T-helper 2 cell treated with Interferon-gamma antibody and Interleukin-4, amounts not matched to agents 5 μg/mL and 100 μg/mL, for 36 hours (primary cell): Measurements from ENCODE around the gene USO1.
"Not testable (repeated sequence)": the region's sequence is repeated elsewhere in the genome, so short reads cannot be mapped to it uniquely, and the experiment has no call there.

Experiments
- DNase-seq: peaks from one replicate; pipeline ENCODE4 v3.0.0; 2021; ENCODE audit warnings: low spot score
- H3K27ac Mint-ChIP-seq: one replicate; pipeline ENCODE4 v1.8.0; 2021; ENCODE audit warnings: mild to moderate bottlenecking, mixed read lengths
- H3K27me3 Mint-ChIP-seq: one replicate; pipeline ENCODE4 v1.8.0; 2021; ENCODE audit warnings: low read depth, mixed read lengths
- H3K36me3 Mint-ChIP-seq: one replicate; pipeline ENCODE4 v1.8.0; 2021; ENCODE audit warnings: low read depth, mixed read lengths
- H3K4me1 Mint-ChIP-seq: one replicate; pipeline ENCODE4 v1.8.0; 2021; ENCODE audit warnings: low read depth, mixed read lengths
- H3K4me3 Mint-ChIP-seq: one replicate; pipeline ENCODE4 v1.8.0; 2022; ENCODE audit warnings: mild to moderate bottlenecking, moderate library complexity, mixed read lengths
- H3K9me3 Mint-ChIP-seq: one replicate; pipeline ENCODE4 v1.8.0; 2021; ENCODE audit warnings: mixed read lengths

Gene USO1

DNA sequence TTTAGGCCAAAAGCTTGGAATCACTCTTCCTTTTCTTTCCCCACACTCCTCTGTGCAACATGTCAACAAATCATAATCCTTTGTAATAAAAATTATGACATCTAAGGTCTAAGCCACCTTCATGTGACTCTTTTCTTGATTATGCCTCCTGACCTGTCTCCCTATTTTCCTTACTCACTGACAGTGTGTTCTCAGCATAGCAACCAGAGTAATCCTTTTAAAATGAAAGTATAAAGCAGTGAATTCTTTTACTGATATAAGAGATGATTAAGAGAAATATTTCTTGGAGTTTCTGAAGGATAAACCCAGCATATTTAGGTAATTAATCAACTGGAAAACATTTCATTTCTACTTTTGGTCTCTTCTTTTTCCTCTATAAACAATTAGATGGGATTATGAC, 44.7 kb downstream of the USO1 start:
- Mint-ChIP-seq H3K27me3 (no peaks in the 10 kb centered on the region), H3K27ac (no peak overlapping the region), H3K4me3 (no peak overlapping the region), H3K4me1 (peaks cover 2% of the 10 kb centered on the region), H3K9me3 (no peaks in the 10 kb centered on the region), H3K36me3 (peaks cover 15% of the 10 kb centered on the region)
- DNase-seq = no peak

DNA sequence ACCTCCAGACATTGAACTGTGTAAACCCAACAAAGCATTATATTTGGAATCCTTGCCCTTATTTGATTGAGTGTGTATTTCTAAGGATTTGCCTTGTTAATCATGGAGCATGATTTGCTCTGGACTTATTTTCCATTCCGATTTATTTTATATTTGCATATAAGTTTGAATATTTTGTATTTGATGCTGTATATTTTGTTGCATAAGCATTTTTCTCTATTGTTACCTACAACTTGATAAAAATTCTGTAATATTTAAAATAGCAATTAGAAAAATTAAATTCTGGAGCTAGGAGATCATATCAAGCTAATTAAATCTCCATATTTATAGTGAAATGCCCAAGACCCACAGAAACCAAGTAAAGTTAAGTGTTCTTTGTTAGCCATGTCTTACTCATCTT, 47.2 kb downstream of the USO1 start:
- Mint-ChIP-seq H3K27me3 (no peaks in the 10 kb centered on the region), H3K36me3 (peaks cover 34% of the 10 kb centered on the region), H3K9me3 (peaks cover 12% of the 10 kb centered on the region), H3K4me3 (no peak overlapping the region), H3K27ac (no peak overlapping the region), H3K4me1 (peaks cover 2% of the 10 kb centered on the region)
- no peak for DNase-seq

DNA sequence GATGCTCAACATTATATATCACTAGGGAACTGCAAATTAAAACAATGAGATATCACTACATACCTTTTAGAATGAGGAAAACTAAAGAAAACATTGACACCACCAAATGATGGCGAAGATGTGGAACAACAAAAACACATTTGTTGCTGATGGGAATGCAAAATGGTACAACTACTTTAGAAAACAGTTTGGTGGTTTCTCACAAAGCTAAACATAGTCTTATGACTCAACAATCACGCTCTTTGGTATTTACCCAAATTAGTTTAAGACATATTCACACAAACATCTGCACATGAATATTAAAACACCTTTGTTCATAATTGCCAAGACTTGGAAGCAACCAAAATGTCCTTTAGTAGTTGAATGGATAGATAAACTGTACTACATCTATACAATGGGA, 53.2 kb downstream of the USO1 start:
- Mint-ChIP-seq H3K27ac (no peak overlapping the region), H3K36me3 (peaks cover 55% of the 10 kb centered on the region), H3K4me3 (no peak overlapping the region), H3K9me3 (peaks cover 12% of the 10 kb centered on the region), H3K4me1 (no peaks in the 10 kb centered on the region), H3K27me3 (no peaks in the 10 kb centered on the region)
- DNase-seq = no peak

DNA sequence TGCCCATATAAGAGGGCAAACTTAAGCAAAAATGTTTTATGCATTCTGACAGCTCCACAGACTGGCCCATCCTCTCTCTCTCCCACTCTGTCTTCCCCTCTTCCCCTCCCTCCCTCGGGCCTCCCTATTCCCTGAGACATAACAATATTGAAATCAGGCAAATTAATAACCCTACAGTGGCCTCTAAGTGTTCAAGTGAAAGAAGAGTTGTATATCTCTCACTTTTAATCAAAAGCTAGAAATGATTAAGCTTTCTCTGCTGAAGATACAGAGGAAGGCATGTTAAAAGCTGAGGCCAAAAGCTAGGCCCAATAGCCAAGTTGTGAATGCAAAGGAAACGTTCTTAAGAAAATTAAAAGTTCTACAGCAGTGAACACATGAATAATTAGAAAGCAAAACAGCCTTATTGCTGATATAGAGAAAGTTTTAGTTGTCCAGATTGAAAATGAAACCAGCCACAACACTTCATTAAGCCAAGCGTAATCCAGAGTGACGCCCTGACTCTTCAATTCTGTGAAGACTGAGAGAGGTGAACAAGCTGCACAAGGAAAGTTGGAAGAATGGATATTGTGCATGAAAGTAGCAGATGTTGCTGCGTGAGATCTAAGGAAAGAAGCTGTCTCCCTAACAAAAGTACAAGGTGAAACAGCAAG, 54.9 kb downstream of the USO1 start:
- no peak overlapping the region for H3K4me3 Mint-ChIP-seq
- peaks cover 12% of the 10 kb centered on the region for H3K9me3 Mint-ChIP-seq
- no peaks in the 10 kb centered on the region for H3K4me1 Mint-ChIP-seq
- H3K27ac Mint-ChIP-seq = no peak overlapping the region
- no peaks in the 10 kb centered on the region for H3K27me3 Mint-ChIP-seq
- DNase-seq = no peak
- H3K36me3 Mint-ChIP-seq = peaks cover 58% of the 10 kb centered on the region

DNA sequence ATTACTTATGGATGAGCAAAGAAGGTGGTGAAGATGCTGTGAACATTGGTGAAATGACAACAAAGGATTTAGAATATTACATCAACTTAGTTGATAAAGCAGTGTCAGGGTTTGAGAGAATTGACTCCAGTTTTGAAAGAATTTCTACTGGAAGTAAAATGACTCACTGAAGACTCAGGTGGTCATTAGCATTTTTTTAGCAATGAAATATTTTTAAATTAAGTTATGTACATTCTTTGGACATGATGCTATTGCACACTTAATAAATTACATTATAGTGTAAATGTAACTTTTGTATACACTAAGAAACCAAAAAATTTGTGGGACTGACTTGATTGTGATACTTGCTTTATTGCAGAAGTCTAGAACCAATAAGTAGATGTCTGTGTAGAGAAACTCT, 56.9 kb downstream of the USO1 start:
- Mint-ChIP-seq H3K27ac (no peak overlapping the region), H3K4me1 (no peaks in the 10 kb centered on the region), H3K36me3 (peaks cover 40% of the 10 kb centered on the region), H3K27me3 (no peaks in the 10 kb centered on the region), H3K9me3 (peaks cover under 1% of the 10 kb centered on the region), H3K4me3 (no peak overlapping the region)
- DNase-seq = no peak

DNA sequence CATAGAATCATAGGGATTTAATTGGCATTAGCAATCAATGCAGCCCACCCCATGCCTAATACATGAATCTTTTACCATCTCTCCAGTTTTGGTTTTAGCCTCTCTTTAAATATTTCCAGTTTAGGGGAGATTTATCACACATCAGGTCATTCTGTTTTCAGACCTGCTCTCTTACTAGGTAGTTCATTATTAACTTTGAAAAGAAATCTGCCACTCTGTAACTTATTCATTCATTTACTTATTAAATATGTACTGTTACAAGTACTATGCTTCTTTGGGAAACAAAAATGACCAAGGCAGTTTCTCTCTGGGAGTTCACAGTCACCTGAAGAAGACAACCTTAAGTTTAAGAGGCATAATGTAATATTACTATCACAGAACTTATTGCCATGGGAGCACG, 62.1 kb downstream of the USO1 start:
- DNase-seq = no peak
- H3K36me3 Mint-ChIP-seq = peaks cover 24% of the 10 kb centered on the region
- H3K9me3 Mint-ChIP-seq = no peaks in the 10 kb centered on the region
- H3K4me1 Mint-ChIP-seq = no peaks in the 10 kb centered on the region
- H3K4me3 Mint-ChIP-seq = no peak overlapping the region
- no peak overlapping the region for H3K27ac Mint-ChIP-seq
- no peaks in the 10 kb centered on the region for H3K27me3 Mint-ChIP-seq

DNA sequence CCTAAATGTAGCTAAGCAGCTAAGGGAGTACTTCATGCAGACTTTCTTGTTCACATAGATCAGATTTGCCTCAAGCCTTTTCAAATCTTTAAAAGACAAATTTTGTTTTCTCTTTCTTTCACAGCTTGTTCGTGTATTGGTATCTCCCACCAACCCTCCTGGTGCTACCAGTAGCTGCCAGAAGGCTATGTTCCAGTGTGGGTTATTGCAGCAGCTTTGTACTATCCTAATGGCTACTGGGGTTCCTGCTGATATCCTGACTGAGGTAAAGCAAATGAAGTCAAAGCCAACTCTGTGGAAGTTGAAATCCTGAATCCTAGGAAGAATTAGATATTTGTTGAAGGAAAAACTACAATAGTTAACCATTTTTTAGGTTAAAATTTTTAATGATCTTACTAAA, 62.6 kb downstream of the USO1 start:
- DNase-seq = no peak
- no peak overlapping the region for H3K4me3 Mint-ChIP-seq
- H3K36me3 Mint-ChIP-seq = peaks cover 21% of the 10 kb centered on the region
- no peaks in the 10 kb centered on the region for H3K9me3 Mint-ChIP-seq
- H3K4me1 Mint-ChIP-seq = no peaks in the 10 kb centered on the region
- H3K27me3 Mint-ChIP-seq = no peaks in the 10 kb centered on the region
- H3K27ac Mint-ChIP-seq = no peak overlapping the region

DNA sequence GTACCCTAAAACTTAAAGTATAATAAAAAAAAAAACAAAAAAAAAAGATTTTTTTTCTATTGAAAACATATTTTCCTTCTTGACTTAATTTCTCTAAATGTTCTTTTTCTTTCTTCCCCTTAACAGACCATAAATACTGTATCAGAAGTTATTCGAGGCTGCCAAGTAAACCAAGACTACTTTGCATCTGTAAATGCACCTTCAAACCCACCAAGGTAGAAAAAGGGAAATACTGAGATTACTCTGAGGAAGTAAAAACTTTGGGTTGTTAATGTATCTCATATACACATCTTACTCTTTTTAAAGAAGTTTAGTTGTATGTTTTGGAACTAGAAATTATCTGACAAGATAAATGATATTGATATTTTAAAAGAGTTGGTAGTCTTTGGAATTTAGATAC, 65.6 kb downstream of the USO1 start:
- H3K4me1 Mint-ChIP-seq = no peaks in the 10 kb centered on the region
- no peaks in the 10 kb centered on the region for H3K27me3 Mint-ChIP-seq
- no peak overlapping the region for H3K27ac Mint-ChIP-seq
- no peak for DNase-seq
- H3K9me3 Mint-ChIP-seq = no peaks in the 10 kb centered on the region
- peaks cover 18% of the 10 kb centered on the region for H3K36me3 Mint-ChIP-seq
- H3K4me3 Mint-ChIP-seq = no peak overlapping the region

DNA sequence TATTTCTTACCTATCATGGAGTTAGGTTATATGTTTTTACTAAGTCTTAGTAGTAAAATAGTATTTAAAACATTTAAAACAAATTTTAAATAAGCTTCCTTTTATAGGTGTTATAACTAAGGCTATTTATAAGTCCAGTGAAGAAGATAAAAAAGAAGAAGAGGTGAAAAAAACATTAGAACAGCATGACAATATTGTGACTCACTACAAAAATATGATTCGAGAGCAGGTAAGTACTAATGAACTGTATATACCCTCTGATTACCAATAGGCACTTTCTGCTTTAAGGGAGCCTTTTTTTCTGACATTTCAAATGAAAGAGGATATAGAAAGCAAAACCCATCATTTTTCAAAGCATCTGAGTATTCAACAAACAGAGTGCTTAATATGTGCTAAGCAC, 76.6 kb downstream of the USO1 start:
- no peaks in the 10 kb centered on the region for H3K9me3 Mint-ChIP-seq
- no peaks in the 10 kb centered on the region for H3K27me3 Mint-ChIP-seq
- H3K4me3 Mint-ChIP-seq = no peak overlapping the region
- peaks cover 20% of the 10 kb centered on the region for H3K36me3 Mint-ChIP-seq
- no peak for DNase-seq
- no peaks in the 10 kb centered on the region for H3K4me1 Mint-ChIP-seq
- H3K27ac Mint-ChIP-seq = no peak overlapping the region

DNA sequence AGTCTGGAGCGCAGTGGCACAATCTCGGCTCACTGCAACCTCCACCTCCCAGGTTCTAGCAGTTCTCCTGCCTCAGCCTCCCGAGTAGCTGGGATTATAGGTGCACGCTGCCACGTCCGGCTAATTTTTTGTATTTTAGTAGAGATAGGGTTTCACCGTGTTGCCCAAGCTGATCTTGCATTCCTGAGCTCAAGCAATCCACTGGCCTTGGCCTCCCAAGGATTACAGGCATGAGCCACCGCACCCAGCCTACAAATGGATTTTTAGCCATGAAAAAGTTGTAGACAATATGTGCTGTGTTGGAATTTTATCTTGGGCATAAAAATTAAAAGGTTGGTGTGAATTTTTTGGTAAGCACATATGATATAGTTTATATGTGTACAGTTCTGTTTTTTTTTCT, 81.7 kb downstream of the USO1 start:
- not testable (repeated sequence) for H3K27me3 Mint-ChIP-seq, H3K4me3 Mint-ChIP-seq, H3K27ac Mint-ChIP-seq, H3K9me3 Mint-ChIP-seq, H3K4me1 Mint-ChIP-seq, DNase-seq
- peaks cover 33% of the 10 kb centered on the region for H3K36me3 Mint-ChIP-seq

DNA sequence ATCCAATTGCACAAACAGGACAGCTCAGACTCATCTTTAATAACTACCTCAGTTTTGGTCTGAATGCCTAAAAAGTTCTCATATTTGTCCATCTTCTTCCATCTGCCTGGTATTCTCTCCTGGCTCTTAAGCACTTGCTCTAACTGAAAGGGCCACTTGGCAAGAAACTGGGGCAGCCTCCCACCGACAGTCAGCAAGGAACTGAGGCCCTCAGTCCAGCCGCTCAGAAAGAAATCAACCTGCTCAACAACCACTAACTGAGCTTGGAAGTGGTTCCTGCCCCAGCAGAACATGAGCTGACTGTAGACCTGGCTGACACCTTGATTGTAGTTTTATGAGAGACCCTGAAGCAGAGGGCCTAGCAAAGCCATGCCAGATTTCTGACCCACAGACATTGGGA, 93.5 kb downstream of the USO1 start:
- no peak overlapping the region for H3K27ac Mint-ChIP-seq
- no peaks in the 10 kb centered on the region for H3K9me3 Mint-ChIP-seq
- no peaks in the 10 kb centered on the region for H3K27me3 Mint-ChIP-seq
- H3K4me3 Mint-ChIP-seq = no peak overlapping the region
- H3K36me3 Mint-ChIP-seq = peaks cover 20% of the 10 kb centered on the region
- no peaks in the 10 kb centered on the region for H3K4me1 Mint-ChIP-seq
- DNase-seq = no peak

DNA sequence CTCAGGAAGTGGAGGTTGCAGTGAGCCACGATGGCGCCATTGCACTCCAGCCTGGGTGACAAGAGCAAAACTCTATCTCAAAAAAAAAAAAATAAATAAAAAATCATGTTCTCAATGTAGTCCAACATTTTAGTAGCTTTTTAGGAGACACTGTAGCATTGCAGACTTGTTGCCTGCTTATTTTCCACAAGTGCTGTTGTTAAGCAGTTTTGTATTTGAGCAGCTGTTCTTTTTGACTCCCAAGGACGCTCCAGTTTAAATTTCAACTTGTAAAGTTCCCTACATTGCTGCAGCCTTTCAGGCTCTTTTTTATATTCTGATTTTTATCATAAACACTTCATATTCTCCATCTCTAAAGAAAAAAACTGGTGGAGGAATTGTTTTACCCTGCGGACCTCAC, 94.7 kb downstream of the USO1 start:
- H3K4me3 Mint-ChIP-seq = no peak overlapping the region
- no peaks in the 10 kb centered on the region for H3K27me3 Mint-ChIP-seq
- H3K9me3 Mint-ChIP-seq = no peaks in the 10 kb centered on the region
- H3K36me3 Mint-ChIP-seq = peaks cover 18% of the 10 kb centered on the region
- DNase-seq = no peak
- H3K27ac Mint-ChIP-seq = no peak overlapping the region
- H3K4me1 Mint-ChIP-seq = no peaks in the 10 kb centered on the region

DNA sequence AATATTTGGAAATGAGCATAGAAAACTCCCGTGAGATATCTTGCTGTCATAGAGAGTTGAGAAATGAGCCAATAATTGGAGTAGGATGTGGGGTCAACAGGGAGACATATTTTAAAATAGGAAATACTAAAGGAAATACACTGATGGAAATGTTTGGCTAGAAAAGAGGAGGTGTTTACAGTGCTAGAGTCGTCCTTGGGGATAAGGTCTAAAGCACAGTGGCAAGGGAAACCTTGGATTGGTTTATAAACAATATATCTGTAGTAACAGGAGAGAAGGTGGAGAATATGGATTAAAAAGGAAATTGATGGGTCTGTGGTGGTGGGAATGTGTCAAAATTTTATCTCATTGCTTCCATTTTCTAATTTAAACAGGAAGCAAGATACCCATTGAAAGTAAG, 95.8 kb downstream of the USO1 start:
- Mint-ChIP-seq H3K4me3 (no peak overlapping the region), H3K36me3 (peaks cover 8% of the 10 kb centered on the region), H3K27me3 (no peaks in the 10 kb centered on the region), H3K9me3 (no peaks in the 10 kb centered on the region), H3K4me1 (no peaks in the 10 kb centered on the region), H3K27ac (no peak overlapping the region)
- DNase-seq = no peak

DNA sequence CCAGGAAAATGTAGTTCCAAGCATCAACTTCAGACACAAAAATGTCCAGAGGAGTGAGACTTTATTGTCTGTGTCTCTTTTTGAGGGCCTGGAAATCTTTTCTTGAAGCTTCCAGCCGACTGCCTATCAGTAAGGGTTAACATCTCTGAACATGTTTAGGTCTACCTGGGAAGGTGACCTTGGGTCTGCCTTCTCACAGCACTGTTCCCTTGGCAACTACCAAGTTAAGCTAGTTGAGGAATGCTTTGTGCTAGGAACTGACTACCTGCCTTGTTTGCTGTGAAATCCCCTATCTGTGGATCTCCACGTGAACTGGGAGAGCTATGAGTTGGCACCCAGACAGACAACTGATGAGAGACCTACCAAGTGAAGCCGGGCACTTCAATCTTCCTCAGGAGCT, 96.3 kb downstream of the USO1 start:
- peaks cover 6% of the 10 kb centered on the region for H3K36me3 Mint-ChIP-seq
- no peak overlapping the region for H3K4me3 Mint-ChIP-seq
- DNase-seq = no peak
- no peak overlapping the region for H3K27ac Mint-ChIP-seq
- no peaks in the 10 kb centered on the region for H3K9me3 Mint-ChIP-seq
- H3K4me1 Mint-ChIP-seq = no peaks in the 10 kb centered on the region
- no peaks in the 10 kb centered on the region for H3K27me3 Mint-ChIP-seq

DNA sequence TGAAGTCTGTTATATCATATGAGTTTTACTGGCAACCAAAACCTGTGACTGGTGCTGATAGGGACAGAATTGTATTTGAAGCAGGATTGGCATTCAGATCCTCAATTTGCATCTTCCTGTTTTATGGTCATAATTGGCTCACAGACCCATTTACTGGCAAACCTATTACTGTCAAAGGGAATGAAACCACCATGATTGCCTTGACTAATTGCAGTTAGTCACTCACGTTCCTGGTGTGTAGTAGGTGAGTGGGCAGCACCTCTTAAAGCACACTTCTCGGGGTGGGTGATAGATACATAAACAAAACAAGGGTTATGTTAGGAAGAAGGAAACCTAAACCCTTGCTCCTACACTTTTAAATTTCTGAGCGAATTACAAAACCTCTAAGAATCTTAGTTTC, 96.8 kb downstream of the USO1 start:
- peaks cover 3% of the 10 kb centered on the region for H3K36me3 Mint-ChIP-seq
- no peak overlapping the region for H3K27ac Mint-ChIP-seq
- no peak for DNase-seq
- no peaks in the 10 kb centered on the region for H3K27me3 Mint-ChIP-seq
- no peak overlapping the region for H3K4me3 Mint-ChIP-seq
- no peaks in the 10 kb centered on the region for H3K4me1 Mint-ChIP-seq
- no peaks in the 10 kb centered on the region for H3K9me3 Mint-ChIP-seq
